GM12878 (cell line): ENCODE results near the gene PHKB. TPM values are rescaled to one million over a fixed set of nuclear protein-coding genes. Genes with fewer than 3 reads are reported as not detected.

ENCODE experiments used
- CEBPB ChIP-seq, 2 experiments: fragments of 150-350 bp in 1 of 2; IDR thresholded peaks; 2 replicates each; pipeline ENCODE4 v1.6.1; 2012 to 2014; ENCODE audit warnings: low read depth in 2 of 2, low read length in 2 of 2, borderline replicate concordance in 1 of 2, inconsistent platforms in 1 of 2
- IKZF1 ChIP-seq: fragments of 450-650 bp; conservative IDR thresholded peaks from 2 replicates; pipeline ENCODE4 v1.6.1; 2017; ENCODE audit warnings: antibody characterized with exemption, mild to moderate bottlenecking
- KLF5 ChIP-seq: fragments of 450-650 bp; IDR thresholded peaks from 2 replicates; pipeline ENCODE4 v1.6.1; 2014; ENCODE audit warnings: mild to moderate bottlenecking; ENCODE audit not compliant: partially characterized antibody
- MEF2A ChIP-seq: IDR thresholded peaks from 2 replicates; pipeline ENCODE4 v1.6.1; 2011; ENCODE audit warnings: low read depth, mild to moderate bottlenecking, low read length, moderate library complexity; ENCODE audit not compliant: insufficient read depth
- MTA2 ChIP-seq: fragments of 450-650 bp; IDR thresholded peaks from 2 replicates; pipeline ENCODE4 v1.6.1; 2016; ENCODE audit warnings: low read depth, mild to moderate bottlenecking, moderate library complexity
- PAX5 ChIP-seq: IDR thresholded peaks from 2 replicates; pipeline ENCODE4 v1.6.1; 2011; ENCODE audit warnings: low read depth, low read length, borderline replicate concordance
- RBBP5 ChIP-seq: fragments of 200-600 bp; sonication (generic); conservative IDR thresholded peaks from 2 replicates; pipeline ENCODE4 v1.6.1; 2016
- RELA ChIP-seq: fragments of 450-650 bp; IDR thresholded peaks from 2 replicates; pipeline ENCODE4 v1.8.0; 2014; ENCODE audit warnings: borderline replicate concordance; ENCODE audit not compliant: partially characterized antibody
- TBL1XR1 ChIP-seq: IDR thresholded peaks from 2 replicates; pipeline ENCODE4 v1.6.1; 2012; ENCODE audit warnings: low read depth, low read length, improper control_type of control experiment
- WRNIP1 ChIP-seq: IDR thresholded peaks from 2 replicates; pipeline ENCODE4 v1.6.1; 2011; ENCODE audit warnings: low read depth, low read length, improper control_type of control experiment, borderline replicate concordance
- ZNF217 ChIP-seq: fragments of 450-650 bp; IDR thresholded peaks from 2 replicates; pipeline ENCODE4 v1.6.1; 2017; ENCODE audit warnings: antibody characterized with exemption, mild to moderate bottlenecking
- polyA plus RNA-seq, 11 experiments: library from polyadenylated mRNA; depleted of rRNA in 4 of 11; unstranded in 6 of 11; stranded (reverse) in 5 of 11; fragments of >200 nt; fragmentation: Nextera tagmentation in 4 of 11; fragmentation: Illumina TruSeq in 1 of 11; extraction: Ambion mirVana in 4 of 11; extraction: Trizol in 1 of 11; gene quantifications; 1 replicate in 1 of 11; 2 replicates in 10 of 11; pipeline versions ENCODE4 v1.2.1 to v1.2.3, GENCODE V29; 2011 to 2016; ENCODE audit warnings: inconsistent platforms in 2 of 11, missing spikeins in 2 of 11, low read depth in 1 of 11
- total RNA-seq, 4 experiments: library from RNA; depleted of rRNA in 3 of 4; stranded (reverse); fragments of >200 nt in 3 of 4; fragmentation: Illumina TruSeq in 1 of 4; extraction: Trizol in 1 of 4; gene quantifications; 2 replicates each; pipeline versions ENCODE4 v1.2.1 to v1.2.3, GENCODE V29; 2013 to 2021
- TF ChIP-seq, protein P1 (sequence below): fragments of 450-650 bp; conservative IDR thresholded peaks from 2 replicates; pipeline ENCODE4 v1.6.1; 2017; ENCODE audit warnings: mild to moderate bottlenecking, moderate library complexity
- TF ChIP-seq, protein P2 (sequence below): IDR thresholded peaks from 2 replicates; pipeline ENCODE4 v1.6.1; 2012; ENCODE audit warnings: low read depth, low read length, improper control_type of control experiment
- TF ChIP-seq, protein P3 (sequence below): fragments of 450-650 bp; IDR thresholded peaks from 2 replicates; pipeline ENCODE4 v1.6.1; 2016; ENCODE audit warnings: mild to moderate bottlenecking, moderate library complexity, borderline replicate concordance
- TF ChIP-seq, protein P4 (sequence below): IDR thresholded peaks from 2 replicates; pipeline ENCODE4 v1.6.1; 2012; ENCODE audit warnings: improper control_type of control experiment, low read depth, low read length; ENCODE audit not compliant: insufficient replicate concordance

PHKB gene
- total and polyA plus RNA-seq, 10 of the 15 experiments (the other 5 are each of a cell fraction or from before 2014, with no cell fraction given): 14.2 to 65.6 (median 37.0) TPM

DNA sequence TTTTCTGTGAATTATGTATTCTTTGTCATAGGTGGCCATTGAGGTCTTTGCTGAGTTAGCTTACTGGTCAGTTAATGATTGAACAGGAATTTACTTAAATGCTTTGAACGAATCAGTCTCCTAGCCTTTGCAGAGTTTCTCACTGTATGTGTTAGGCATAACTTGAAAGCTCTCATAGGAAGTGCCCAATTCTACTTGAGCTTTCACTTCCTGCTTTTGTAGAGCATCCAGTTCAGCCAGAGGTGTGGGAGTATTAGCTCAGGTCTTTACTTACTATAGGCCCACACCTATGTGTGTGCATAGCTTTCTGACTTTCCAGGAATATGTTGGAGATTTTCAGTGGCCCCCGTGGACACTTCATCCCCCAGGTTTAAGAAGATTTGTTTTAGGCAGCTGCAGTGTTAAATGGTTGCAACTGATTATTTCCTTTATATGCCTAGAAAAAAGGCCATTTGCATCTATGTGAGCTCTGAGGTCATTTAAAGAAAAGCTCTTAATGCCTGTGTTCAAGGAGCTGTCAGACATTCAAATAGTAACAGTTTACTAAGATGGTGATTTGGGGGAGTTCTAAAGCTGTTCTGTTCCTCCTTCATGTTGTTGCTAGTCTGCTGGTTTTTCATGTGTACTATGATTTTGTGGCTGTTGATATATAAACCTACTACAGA lies 62.3 kb downstream of the PHKB start (continued):
- TF ChIP-seq TBL1XR1: 0 out of 2 replicates have a peak, but pooled peaks have one; percentile 31
- TF ChIP-seq, protein P1, sequence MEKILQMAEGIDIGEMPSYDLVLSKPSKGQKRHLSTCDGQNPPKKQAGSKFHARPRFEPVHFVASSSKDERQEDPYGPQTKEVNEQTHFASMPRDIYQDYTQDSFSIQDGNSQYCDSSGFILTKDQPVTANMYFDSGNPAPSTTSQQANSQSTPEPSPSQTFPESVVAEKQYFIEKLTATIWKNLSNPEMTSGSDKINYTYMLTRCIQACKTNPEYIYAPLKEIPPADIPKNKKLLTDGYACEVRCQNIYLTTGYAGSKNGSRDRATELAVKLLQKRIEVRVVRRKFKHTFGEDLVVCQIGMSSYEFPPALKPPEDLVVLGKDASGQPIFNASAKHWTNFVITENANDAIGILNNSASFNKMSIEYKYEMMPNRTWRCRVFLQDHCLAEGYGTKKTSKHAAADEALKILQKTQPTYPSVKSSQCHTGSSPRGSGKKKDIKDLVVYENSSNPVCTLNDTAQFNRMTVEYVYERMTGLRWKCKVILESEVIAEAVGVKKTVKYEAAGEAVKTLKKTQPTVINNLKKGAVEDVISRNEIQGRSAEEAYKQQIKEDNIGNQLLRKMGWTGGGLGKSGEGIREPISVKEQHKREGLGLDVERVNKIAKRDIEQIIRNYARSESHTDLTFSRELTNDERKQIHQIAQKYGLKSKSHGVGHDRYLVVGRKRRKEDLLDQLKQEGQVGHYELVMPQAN: no peak
- TF ChIP-seq PAX5: no peak
- no peak for TF ChIP-seq RBBP5
- 0 out of 2 replicates have a peak, but pooled peaks have one; percentile 61 for TF ChIP-seq ZNF217
- peak; percentile 28; the same call in 1 of the 2 replicates for TF ChIP-seq MEF2A
- TF ChIP-seq, protein P2, sequence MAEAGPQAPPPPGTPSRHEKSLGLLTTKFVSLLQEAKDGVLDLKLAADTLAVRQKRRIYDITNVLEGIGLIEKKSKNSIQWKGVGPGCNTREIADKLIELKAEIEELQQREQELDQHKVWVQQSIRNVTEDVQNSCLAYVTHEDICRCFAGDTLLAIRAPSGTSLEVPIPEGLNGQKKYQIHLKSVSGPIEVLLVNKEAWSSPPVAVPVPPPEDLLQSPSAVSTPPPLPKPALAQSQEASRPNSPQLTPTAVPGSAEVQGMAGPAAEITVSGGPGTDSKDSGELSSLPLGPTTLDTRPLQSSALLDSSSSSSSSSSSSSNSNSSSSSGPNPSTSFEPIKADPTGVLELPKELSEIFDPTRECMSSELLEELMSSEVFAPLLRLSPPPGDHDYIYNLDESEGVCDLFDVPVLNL: no peak
- no peak for TF ChIP-seq WRNIP1
- TF ChIP-seq IKZF1: peak; percentile 72
- no peak for TF ChIP-seq CEBPB (IDR thresholded peaks at IDR 0.05; ENCODE audit: borderline replicate concordance in 1 of 2, low read depth in 2 of 2, low read length in 2 of 2)
- TF ChIP-seq RELA: no peak
- TF ChIP-seq, protein P3, sequence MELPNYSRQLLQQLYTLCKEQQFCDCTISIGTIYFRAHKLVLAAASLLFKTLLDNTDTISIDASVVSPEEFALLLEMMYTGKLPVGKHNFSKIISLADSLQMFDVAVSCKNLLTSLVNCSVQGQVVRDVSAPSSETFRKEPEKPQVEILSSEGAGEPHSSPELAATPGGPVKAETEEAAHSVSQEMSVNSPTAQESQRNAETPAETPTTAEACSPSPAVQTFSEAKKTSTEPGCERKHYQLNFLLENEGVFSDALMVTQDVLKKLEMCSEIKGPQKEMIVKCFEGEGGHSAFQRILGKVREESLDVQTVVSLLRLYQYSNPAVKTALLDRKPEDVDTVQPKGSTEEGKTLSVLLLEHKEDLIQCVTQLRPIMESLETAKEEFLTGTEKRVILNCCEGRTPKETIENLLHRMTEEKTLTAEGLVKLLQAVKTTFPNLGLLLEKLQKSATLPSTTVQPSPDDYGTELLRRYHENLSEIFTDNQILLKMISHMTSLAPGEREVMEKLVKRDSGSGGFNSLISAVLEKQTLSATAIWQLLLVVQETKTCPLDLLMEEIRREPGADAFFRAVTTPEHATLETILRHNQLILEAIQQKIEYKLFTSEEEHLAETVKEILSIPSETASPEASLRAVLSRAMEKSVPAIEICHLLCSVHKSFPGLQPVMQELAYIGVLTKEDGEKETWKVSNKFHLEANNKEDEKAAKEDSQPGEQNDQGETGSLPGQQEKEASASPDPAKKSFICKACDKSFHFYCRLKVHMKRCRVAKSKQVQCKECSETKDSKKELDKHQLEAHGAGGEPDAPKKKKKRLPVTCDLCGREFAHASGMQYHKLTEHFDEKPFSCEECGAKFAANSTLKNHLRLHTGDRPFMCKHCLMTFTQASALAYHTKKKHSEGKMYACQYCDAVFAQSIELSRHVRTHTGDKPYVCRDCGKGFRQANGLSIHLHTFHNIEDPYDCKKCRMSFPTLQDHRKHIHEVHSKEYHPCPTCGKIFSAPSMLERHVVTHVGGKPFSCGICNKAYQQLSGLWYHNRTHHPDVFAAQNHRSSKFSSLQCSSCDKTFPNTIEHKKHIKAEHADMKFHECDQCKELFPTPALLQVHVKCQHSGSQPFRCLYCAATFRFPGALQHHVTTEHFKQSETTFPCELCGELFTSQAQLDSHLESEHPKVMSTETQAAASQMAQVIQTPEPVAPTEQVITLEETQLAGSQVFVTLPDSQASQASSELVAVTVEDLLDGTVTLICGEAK: no peak
- TF ChIP-seq MTA2: 0 out of 2 replicates have a peak, but pooled peaks have one; percentile 33
- TF ChIP-seq, protein P4, sequence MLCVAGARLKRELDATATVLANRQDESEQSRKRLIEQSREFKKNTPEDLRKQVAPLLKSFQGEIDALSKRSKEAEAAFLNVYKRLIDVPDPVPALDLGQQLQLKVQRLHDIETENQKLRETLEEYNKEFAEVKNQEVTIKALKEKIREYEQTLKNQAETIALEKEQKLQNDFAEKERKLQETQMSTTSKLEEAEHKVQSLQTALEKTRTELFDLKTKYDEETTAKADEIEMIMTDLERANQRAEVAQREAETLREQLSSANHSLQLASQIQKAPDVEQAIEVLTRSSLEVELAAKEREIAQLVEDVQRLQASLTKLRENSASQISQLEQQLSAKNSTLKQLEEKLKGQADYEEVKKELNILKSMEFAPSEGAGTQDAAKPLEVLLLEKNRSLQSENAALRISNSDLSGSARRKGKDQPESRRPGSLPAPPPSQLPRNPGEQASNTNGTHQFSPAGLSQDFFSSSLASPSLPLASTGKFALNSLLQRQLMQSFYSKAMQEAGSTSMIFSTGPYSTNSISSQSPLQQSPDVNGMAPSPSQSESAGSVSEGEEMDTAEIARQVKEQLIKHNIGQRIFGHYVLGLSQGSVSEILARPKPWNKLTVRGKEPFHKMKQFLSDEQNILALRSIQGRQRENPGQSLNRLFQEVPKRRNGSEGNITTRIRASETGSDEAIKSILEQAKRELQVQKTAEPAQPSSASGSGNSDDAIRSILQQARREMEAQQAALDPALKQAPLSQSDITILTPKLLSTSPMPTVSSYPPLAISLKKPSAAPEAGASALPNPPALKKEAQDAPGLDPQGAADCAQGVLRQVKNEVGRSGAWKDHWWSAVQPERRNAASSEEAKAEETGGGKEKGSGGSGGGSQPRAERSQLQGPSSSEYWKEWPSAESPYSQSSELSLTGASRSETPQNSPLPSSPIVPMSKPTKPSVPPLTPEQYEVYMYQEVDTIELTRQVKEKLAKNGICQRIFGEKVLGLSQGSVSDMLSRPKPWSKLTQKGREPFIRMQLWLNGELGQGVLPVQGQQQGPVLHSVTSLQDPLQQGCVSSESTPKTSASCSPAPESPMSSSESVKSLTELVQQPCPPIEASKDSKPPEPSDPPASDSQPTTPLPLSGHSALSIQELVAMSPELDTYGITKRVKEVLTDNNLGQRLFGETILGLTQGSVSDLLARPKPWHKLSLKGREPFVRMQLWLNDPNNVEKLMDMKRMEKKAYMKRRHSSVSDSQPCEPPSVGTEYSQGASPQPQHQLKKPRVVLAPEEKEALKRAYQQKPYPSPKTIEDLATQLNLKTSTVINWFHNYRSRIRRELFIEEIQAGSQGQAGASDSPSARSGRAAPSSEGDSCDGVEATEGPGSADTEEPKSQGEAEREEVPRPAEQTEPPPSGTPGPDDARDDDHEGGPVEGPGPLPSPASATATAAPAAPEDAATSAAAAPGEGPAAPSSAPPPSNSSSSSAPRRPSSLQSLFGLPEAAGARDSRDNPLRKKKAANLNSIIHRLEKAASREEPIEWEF: peak; percentile 26
- no peak for TF ChIP-seq KLF5
